Measurements from ENCODE around the gene ARF6.
"Not testable (repeated sequence)": the region's sequence is repeated elsewhere in the genome, so short reads cannot be mapped to it uniquely, and the experiment has no call there.

The ARF6 gene

GRCh38 chr14:49876563-49877127 lies 16.2 kb upstream of the ARF6 start:
- no peak for DNase-seq

GRCh38 chr14:49879646-49880204 lies 13.2 kb upstream of the ARF6 start:
- DNase-seq, result peak; percentile 59

GRCh38 chr14:49880267-49881064 lies 12.4 kb upstream of the ARF6 start:
- DNase-seq, result no peak

GRCh38 chr14:49881350-49882001 lies 11.4 kb upstream of the ARF6 start:
- DNase-seq, result no peak

- DNase-seq, result no peak
Observed at GRCh38 chr14:49882826-49883694, 9.8 kb upstream of the ARF6 start.

GRCh38 chr14:49886523-49886922 lies 6.4 kb upstream of the ARF6 start:
- DNase-seq, result no peak

GRCh38 chr14:49888293-49888692 lies 4.6 kb upstream of the ARF6 start:
- DNase-seq, result no peak

GRCh38 chr14:49892301-49892635 lies 614 bp upstream of the ARF6 start:
- DNase-seq, result peak; percentile 83

GRCh38 chr14:49893309-49894213 lies 679 bp downstream of the ARF6 start:
- DNase-seq, result peak; percentile 47

- not testable (repeated sequence) for DNase-seq
Observed at GRCh38 chr14:49894214-49895107, 1.6 kb downstream of the ARF6 start.

GRCh38 chr14:49895480-49895879 lies 2.6 kb downstream of the ARF6 start:
- DNase-seq, result no peak

- DNase-seq, result not testable (repeated sequence)
Observed at GRCh38 chr14:49896272-49896671, 3.4 kb downstream of the ARF6 start.

- peak; percentile 9 for DNase-seq
Observed at GRCh38 chr14:49896966-49897365, 4.1 kb downstream of the ARF6 start.

- no peak for DNase-seq
Observed at GRCh38 chr14:49897414-49897813, 4.5 kb downstream of the ARF6 start.

- no peak for DNase-seq
Observed at GRCh38 chr14:49897965-49898364, 5.1 kb downstream of the ARF6 start.

- DNase-seq, result no peak
Observed at GRCh38 chr14:49898485-49898884, 5.6 kb downstream of the ARF6 start.

GRCh38 chr14:49900973-49901372 lies 8.1 kb downstream of the ARF6 start:
- DNase-seq, result no peak

GRCh38 chr14:49902679-49903246 lies 9.9 kb downstream of the ARF6 start:
- DNase-seq, result not testable (repeated sequence)

GRCh38 chr14:49904270-49904669 lies 11.4 kb downstream of the ARF6 start:
- DNase-seq, result no peak

GRCh38 chr14:49905989-49906388 lies 13.1 kb downstream of the ARF6 start:
- DNase-seq, result no peak

All from fibroblast of skin of scalp (primary cell).